K562 (cell line): ENCODE measurements around the gene PTGES3L. TPM values are rescaled to one million over a fixed set of nuclear protein-coding genes. Genes with fewer than 3 reads are reported as not detected.

Experiments used
- EP300 ChIP-seq: IDR thresholded peaks from 2 replicates; pipeline ENCODE4 v1.6.1; 2012; ENCODE audit warnings: low read length, improper control_type of control experiment
- HNRNPL ChIP-seq: fragments of 200-400 bp; formaldehyde crosslinking; IDR thresholded peaks from 2 replicates; pipeline ENCODE4 v1.6.1; 2017; ENCODE audit warnings: low read depth, mild to moderate bottlenecking, low read length
- NCOA6 ChIP-seq: fragments of 450-650 bp; IDR thresholded peaks from 2 replicates; pipeline ENCODE4 v1.6.1; 2017; ENCODE audit warnings: mild to moderate bottlenecking
- RAD51 ChIP-seq: fragments of 450-650 bp; IDR thresholded peaks from 2 replicates; pipeline ENCODE4 v1.7.1; 2016; ENCODE audit warnings: low read depth, mild to moderate bottlenecking, borderline replicate concordance
- RFX5 ChIP-seq: IDR thresholded peaks from 2 replicates; pipeline ENCODE4 v1.6.1; 2011; ENCODE audit warnings: low read depth, mild to moderate bottlenecking, improper control_type of control experiment, low read length
- TCF3 ChIP-seq: sonication (generic); formaldehyde crosslinking; IDR thresholded peaks from 2 replicates; pipeline ENCODE4 v1.4.0; 2020; ENCODE audit warnings: mild to moderate bottlenecking, missing genetic modification reagents
- TEAD2 ChIP-seq: fragments of 450-650 bp; IDR thresholded peaks from 2 replicates; pipeline ENCODE4 v1.6.1; 2016; ENCODE audit warnings: missing genetic modification characterization, control low read depth, missing compliant biosample characterization
- TOE1 ChIP-seq, 2 experiments: fragments of 450-650 bp in 1 of 2; sonication (generic) in 1 of 2; formaldehyde crosslinking in 1 of 2; IDR thresholded peaks; 2 replicates each; pipeline versions ENCODE4 v1.7.1 to v1.8.0; 2016 to 2022; ENCODE audit warnings: borderline replicate concordance in 2 of 2, mild to moderate bottlenecking in 2 of 2, antibody characterized with exemption in 1 of 2, inconsistent platforms in 1 of 2, low read depth in 1 of 2, missing genetic modification reagents in 1 of 2, moderate library complexity in 1 of 2
- polyA plus RNA-seq, 8 experiments: library from polyadenylated mRNA; depleted of rRNA in 4 of 8; stranded (reverse) in 5 of 8; unstranded in 3 of 8; fragments of >200 nt; fragmentation: Nextera tagmentation in 2 of 8; fragmentation: Illumina TruSeq in 1 of 8; extraction: Ambion mirVana in 2 of 8; extraction: Trizol in 1 of 8; gene quantifications; 2 replicates each; pipeline versions ENCODE4 v1.2.1 to v1.2.3, GENCODE V29; 2011 to 2014; ENCODE audit warnings: inconsistent platforms in 1 of 8, missing spikeins in 1 of 8
- total RNA-seq, 7 experiments: library from RNA; depleted of rRNA in 6 of 7; stranded (reverse); fragments of >200 nt in 6 of 7; fragmentation: Illumina TruSeq in 2 of 7; extraction: Trizol in 2 of 7; gene quantifications; 2 replicates each; pipeline versions ENCODE4 v1.2.1 to v1.2.3, GENCODE V29; 2011 to 2021; ENCODE audit warnings: low replicate concordance in 1 of 7
- TF ChIP-seq, protein P1 (sequence below): sonication (generic); formaldehyde crosslinking; IDR thresholded peaks from 2 replicates; pipeline ENCODE4 v1.8.1; 2023; ENCODE audit warnings: missing genetic modification reagents, mild to moderate bottlenecking, borderline replicate concordance
- TF ChIP-seq, protein P2 (sequence below): sonication (generic); formaldehyde crosslinking; IDR thresholded peaks from 2 replicates; pipeline ENCODE4 v1.8.0; 2022; ENCODE audit warnings: missing genetic modification reagents, mild to moderate bottlenecking, moderate library complexity, borderline replicate concordance
- TF ChIP-seq, protein P3 (sequence below): fragments of 250-450 bp; sonication (Bioruptor Pico); IDR thresholded peaks from 2 replicates; pipeline ENCODE4 v1.4.0; 2020; ENCODE audit warnings: mild to moderate bottlenecking
- TF ChIP-seq, protein P4 (sequence below): fragments of 250-450 bp; sonication (Bioruptor Pico); IDR thresholded peaks from 2 replicates; pipeline ENCODE4 v1.5.0; 2021
- TF ChIP-seq, protein P5 (sequence below): fragments of 450-650 bp; formaldehyde crosslinking; IDR thresholded peaks from 2 replicates; pipeline ENCODE4 v1.4.0; 2020; ENCODE audit warnings: mild to moderate bottlenecking, mixed read lengths
- TF ChIP-seq, protein P6 (sequence below): IDR thresholded peaks from 2 replicates; pipeline ENCODE4 v1.6.1; 2014; ENCODE audit warnings: antibody characterized with exemption

The PTGES3L gene
- total and polyA plus RNA-seq, 9 of the 15 experiments (the other 6 are each of a cell fraction or from before 2014, with no cell fraction given) = 6.0 to 16.0 (median 9.6) TPM

DNA sequence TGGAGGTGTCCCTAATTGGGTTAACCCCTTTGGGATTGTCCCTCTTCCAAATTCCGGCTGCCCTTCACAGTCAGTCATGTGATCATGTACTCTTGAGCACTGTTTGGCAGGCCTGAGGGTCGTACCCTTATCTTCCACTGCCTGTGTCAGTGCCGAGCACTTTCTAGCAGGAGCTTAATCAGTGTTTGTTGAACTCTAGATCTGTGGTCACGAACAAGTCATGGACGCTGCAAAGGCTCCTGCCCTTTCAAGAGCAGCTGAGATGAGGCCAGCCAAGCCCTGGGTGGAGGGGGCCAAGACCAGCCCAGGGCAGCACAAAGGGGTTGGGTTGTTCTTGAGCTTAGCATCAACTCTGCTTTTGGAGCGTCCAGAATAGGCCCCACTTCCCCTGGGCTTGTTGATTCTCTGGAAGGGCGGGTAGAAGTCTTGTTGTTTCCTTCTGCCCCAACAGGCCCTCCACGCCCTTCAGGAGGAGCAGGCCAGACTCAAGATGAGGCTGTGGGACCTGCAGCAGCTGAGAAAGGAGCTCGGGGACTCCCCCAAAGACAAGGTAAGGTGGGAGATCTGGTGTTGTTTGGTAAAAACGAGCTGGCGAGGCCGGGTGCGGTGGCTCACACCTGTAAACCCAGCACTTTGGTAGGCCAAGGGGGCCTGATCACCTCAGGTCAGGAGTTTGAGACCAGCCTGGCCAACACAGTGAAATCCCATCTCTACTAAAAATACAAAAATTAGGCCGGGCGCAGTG is 32.0 kb upstream of the PTGES3L start (continued):
- TF ChIP-seq, protein P1, sequence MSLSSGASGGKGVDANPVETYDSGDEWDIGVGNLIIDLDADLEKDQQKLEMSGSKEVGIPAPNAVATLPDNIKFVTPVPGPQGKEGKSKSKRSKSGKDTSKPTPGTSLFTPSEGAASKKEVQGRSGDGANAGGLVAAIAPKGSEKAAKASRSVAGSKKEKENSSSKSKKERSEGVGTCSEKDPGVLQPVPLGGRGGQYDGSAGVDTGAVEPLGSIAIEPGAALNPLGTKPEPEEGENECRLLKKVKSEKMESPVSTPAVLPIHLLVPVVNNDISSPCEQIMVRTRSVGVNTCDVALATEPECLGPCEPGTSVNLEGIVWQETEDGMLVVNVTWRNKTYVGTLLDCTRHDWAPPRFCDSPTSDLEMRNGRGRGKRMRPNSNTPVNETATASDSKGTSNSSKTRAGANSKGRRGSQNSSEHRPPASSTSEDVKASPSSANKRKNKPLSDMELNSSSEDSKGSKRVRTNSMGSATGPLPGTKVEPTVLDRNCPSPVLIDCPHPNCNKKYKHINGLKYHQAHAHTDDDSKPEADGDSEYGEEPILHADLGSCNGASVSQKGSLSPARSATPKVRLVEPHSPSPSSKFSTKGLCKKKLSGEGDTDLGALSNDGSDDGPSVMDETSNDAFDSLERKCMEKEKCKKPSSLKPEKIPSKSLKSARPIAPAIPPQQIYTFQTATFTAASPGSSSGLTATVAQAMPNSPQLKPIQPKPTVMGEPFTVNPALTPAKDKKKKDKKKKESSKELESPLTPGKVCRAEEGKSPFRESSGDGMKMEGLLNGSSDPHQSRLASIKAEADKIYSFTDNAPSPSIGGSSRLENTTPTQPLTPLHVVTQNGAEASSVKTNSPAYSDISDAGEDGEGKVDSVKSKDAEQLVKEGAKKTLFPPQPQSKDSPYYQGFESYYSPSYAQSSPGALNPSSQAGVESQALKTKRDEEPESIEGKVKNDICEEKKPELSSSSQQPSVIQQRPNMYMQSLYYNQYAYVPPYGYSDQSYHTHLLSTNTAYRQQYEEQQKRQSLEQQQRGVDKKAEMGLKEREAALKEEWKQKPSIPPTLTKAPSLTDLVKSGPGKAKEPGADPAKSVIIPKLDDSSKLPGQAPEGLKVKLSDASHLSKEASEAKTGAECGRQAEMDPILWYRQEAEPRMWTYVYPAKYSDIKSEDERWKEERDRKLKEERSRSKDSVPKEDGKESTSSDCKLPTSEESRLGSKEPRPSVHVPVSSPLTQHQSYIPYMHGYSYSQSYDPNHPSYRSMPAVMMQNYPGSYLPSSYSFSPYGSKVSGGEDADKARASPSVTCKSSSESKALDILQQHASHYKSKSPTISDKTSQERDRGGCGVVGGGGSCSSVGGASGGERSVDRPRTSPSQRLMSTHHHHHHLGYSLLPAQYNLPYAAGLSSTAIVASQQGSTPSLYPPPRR (CRISPR knock-in tag) = no peak
- TF ChIP-seq, protein P2, sequence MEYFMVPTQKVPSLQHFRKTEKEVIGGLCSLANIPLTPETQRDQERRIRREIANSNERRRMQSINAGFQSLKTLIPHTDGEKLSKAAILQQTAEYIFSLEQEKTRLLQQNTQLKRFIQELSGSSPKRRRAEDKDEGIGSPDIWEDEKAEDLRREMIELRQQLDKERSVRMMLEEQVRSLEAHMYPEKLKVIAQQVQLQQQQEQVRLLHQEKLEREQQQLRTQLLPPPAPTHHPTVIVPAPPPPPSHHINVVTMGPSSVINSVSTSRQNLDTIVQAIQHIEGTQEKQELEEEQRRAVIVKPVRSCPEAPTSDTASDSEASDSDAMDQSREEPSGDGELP = peak; percentile 40; the same call in 1 of the 2 replicates
- peak; percentile 82 for TF ChIP-seq TOE1 (IDR thresholded peaks at IDR 0.05; ENCODE audit: borderline replicate concordance)
- TF ChIP-seq TOE1 (CRISPR knock-in tag; IDR thresholded peaks at IDR 0.05; ENCODE audit: borderline replicate concordance, low read depth) = no peak
- TF ChIP-seq HNRNPL = no peak
- no peak for TF ChIP-seq NCOA6
- TF ChIP-seq TCF3 (CRISPR knock-in tag) = 0 out of 2 replicates have a peak, but pooled peaks have one; percentile 25
- TF ChIP-seq, protein P3, sequence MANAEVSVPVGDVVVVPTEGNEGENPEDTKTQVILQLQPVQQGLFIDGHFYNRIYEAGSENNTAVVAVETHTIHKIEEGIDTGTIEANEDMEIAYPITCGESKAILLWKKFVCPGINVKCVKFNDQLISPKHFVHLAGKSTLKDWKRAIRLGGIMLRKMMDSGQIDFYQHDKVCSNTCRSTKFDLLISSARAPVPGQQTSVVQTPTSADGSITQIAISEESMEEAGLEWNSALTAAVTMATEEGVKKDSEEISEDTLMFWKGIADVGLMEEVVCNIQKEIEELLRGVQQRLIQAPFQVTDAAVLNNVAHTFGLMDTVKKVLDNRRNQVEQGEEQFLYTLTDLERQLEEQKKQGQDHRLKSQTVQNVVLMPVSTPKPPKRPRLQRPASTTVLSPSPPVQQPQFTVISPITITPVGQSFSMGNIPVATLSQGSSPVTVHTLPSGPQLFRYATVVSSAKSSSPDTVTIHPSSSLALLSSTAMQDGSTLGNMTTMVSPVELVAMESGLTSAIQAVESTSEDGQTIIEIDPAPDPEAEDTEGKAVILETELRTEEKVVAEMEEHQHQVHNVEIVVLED (CRISPR knock-in tag) = 0 out of 2 replicates have a peak, but pooled peaks have one; percentile 9
- TF ChIP-seq RAD51 = peak; percentile 52; the same call in 1 of the 2 replicates
- no peak for TF ChIP-seq EP300
- TF ChIP-seq RFX5 = no peak
- no peak for TF ChIP-seq TEAD2
- TF ChIP-seq, protein P4, sequence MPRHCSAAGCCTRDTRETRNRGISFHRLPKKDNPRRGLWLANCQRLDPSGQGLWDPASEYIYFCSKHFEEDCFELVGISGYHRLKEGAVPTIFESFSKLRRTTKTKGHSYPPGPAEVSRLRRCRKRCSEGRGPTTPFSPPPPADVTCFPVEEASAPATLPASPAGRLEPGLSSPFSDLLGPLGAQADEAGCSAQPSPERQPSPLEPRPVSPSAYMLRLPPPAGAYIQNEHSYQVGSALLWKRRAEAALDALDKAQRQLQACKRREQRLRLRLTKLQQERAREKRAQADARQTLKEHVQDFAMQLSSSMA (CRISPR knock-in tag) = no peak
- TF ChIP-seq, protein P5, sequence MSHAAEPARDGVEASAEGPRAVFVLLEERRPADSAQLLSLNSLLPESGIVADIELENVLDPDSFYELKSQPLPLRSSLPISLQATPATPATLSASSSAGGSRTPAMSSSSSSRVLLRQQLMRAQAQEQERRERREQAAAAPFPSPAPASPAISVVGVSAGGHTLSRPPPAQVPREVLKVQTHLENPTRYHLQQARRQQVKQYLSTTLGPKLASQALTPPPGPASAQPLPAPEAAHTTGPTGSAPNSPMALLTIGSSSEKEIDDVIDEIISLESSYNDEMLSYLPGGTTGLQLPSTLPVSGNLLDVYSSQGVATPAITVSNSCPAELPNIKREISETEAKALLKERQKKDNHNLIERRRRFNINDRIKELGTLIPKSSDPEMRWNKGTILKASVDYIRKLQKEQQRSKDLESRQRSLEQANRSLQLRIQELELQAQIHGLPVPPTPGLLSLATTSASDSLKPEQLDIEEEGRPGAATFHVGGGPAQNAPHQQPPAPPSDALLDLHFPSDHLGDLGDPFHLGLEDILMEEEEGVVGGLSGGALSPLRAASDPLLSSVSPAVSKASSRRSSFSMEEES (CRISPR knock-in tag) = peak; percentile 93
- TF ChIP-seq, protein P6, sequence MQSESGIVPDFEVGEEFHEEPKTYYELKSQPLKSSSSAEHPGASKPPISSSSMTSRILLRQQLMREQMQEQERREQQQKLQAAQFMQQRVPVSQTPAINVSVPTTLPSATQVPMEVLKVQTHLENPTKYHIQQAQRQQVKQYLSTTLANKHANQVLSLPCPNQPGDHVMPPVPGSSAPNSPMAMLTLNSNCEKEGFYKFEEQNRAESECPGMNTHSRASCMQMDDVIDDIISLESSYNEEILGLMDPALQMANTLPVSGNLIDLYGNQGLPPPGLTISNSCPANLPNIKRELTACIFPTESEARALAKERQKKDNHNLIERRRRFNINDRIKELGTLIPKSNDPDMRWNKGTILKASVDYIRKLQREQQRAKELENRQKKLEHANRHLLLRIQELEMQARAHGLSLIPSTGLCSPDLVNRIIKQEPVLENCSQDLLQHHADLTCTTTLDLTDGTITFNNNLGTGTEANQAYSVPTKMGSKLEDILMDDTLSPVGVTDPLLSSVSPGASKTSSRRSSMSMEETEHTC = peak; percentile 27; the same call in 1 of the 2 replicates
